ENCODE measurements around the gene SEC61B.

DNA sequence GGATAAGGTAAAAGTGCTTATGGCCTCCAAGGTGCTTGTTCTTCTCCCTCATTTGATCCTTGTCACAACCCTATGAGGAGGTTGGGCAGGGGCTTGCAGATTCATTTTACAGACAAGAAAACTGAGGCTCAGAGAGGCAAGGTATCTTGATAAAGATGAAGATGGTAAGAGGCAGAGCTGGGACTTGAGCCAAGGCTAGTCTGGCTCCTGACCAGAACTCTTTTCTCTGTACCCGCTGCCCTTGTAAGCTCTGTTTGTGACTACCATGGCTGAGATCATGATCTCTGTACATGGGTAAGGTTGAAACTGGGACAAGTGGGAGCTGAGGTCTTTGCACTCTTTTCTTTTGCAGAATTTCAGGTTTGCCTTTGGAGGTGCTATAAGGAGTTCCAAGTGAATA is 33.6 kb downstream of the SEC61B start:
- TF ChIP-seq POLR2A (IDR thresholded peaks at IDR 0.05; ENCODE audit: borderline replicate concordance, extremely low read depth, insufficient read depth, insufficient read length) (no peak), EZH2 (IDR thresholded peaks at IDR 0.05) (no peak), POLR2AphosphoS5 (IDR thresholded peaks at IDR 0.05; ENCODE audit: low read depth, low read length) (no peak), YY1 (IDR thresholded peaks at IDR 0.05; ENCODE audit: extremely low read depth, insufficient replicate concordance, low read depth, low read length) (no peak), TCF7L2 (IDR thresholded peaks at IDR 0.05; ENCODE audit: borderline replicate concordance, extremely low read depth, insufficient read depth, insufficient read length) (no peak), ELF1 (IDR thresholded peaks at IDR 0.05; ENCODE audit: borderline replicate concordance, low read depth) (no peak), SIN3A (IDR thresholded peaks at IDR 0.05; ENCODE audit: low read depth) (no peak), ZNF274 (IDR thresholded peaks at IDR 0.05; ENCODE audit: low read depth, low read length) (no peak)
- TF ChIP-seq, protein P1, sequence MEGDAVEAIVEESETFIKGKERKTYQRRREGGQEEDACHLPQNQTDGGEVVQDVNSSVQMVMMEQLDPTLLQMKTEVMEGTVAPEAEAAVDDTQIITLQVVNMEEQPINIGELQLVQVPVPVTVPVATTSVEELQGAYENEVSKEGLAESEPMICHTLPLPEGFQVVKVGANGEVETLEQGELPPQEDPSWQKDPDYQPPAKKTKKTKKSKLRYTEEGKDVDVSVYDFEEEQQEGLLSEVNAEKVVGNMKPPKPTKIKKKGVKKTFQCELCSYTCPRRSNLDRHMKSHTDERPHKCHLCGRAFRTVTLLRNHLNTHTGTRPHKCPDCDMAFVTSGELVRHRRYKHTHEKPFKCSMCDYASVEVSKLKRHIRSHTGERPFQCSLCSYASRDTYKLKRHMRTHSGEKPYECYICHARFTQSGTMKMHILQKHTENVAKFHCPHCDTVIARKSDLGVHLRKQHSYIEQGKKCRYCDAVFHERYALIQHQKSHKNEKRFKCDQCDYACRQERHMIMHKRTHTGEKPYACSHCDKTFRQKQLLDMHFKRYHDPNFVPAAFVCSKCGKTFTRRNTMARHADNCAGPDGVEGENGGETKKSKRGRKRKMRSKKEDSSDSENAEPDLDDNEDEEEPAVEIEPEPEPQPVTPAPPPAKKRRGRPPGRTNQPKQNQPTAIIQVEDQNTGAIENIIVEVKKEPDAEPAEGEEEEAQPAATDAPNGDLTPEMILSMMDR (IDR thresholded peaks at IDR 0.05 in 2 of 3, conservative IDR thresholded peaks at IDR 0.05 in 1 of 3; ENCODE audit: borderline replicate concordance in 1 of 3, insufficient read depth in 1 of 3, low read depth in 2 of 3, low read length in 2 of 3), result no peak
- TF ChIP-seq, protein P2, sequence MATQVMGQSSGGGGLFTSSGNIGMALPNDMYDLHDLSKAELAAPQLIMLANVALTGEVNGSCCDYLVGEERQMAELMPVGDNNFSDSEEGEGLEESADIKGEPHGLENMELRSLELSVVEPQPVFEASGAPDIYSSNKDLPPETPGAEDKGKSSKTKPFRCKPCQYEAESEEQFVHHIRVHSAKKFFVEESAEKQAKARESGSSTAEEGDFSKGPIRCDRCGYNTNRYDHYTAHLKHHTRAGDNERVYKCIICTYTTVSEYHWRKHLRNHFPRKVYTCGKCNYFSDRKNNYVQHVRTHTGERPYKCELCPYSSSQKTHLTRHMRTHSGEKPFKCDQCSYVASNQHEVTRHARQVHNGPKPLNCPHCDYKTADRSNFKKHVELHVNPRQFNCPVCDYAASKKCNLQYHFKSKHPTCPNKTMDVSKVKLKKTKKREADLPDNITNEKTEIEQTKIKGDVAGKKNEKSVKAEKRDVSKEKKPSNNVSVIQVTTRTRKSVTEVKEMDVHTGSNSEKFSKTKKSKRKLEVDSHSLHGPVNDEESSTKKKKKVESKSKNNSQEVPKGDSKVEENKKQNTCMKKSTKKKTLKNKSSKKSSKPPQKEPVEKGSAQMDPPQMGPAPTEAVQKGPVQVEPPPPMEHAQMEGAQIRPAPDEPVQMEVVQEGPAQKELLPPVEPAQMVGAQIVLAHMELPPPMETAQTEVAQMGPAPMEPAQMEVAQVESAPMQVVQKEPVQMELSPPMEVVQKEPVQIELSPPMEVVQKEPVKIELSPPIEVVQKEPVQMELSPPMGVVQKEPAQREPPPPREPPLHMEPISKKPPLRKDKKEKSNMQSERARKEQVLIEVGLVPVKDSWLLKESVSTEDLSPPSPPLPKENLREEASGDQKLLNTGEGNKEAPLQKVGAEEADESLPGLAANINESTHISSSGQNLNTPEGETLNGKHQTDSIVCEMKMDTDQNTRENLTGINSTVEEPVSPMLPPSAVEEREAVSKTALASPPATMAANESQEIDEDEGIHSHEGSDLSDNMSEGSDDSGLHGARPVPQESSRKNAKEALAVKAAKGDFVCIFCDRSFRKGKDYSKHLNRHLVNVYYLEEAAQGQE (IDR thresholded peaks at IDR 0.05; ENCODE audit: low read depth), result no peak
- TF ChIP-seq, protein P3, sequence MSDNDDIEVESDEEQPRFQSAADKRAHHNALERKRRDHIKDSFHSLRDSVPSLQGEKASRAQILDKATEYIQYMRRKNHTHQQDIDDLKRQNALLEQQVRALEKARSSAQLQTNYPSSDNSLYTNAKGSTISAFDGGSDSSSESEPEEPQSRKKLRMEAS (IDR thresholded peaks at IDR 0.05), result no peak
